Ramos (cell line): ENCODE data around the gene MAPK10.
"Not testable (repeated sequence)": the region's sequence is repeated elsewhere in the genome, so short reads cannot be mapped to it uniquely, and the experiment has no call there.

Source experiments
- in situ Hi-C: fragments of 300-500 bp; cut with MboI; formaldehyde crosslinking; loops from one replicate; pipeline ENCODE4 v1.14.3; 2022; ENCODE audit warnings: low sequenced_read_pairs; ENCODE audit not compliant: unreplicated experiment

MAPK10 gene

GRCh38 chr4:86218746-86219473, 140.9 kb downstream of the MAPK10 start:
- in situ Hi-C loops, result no loop called here

- in situ Hi-C loops, result no loop called here
These were observed 156.7 kb downstream of the MAPK10 start for GRCh38 chr4:86203176-86203575.

GRCh38 chr4:86185659-86186058, 174.2 kb downstream of the MAPK10 start:
- in situ Hi-C loops, result no loop called here

- in situ Hi-C loops, result no loop called here
These were observed 175.0 kb downstream of the MAPK10 start for GRCh38 chr4:86184901-86185285.

- in situ Hi-C loops, result no loop called here
These were observed 175.5 kb downstream of the MAPK10 start for GRCh38 chr4:86184216-86184900.

- in situ Hi-C loops, result no loop called here
These were observed 178.3 kb downstream of the MAPK10 start for GRCh38 chr4:86181585-86181984.

GRCh38 chr4:86178211-86178610, 181.6 kb downstream of the MAPK10 start:
- in situ Hi-C loops, result no loop called here

- in situ Hi-C loops, result no loop called here
These were observed 185.3 kb downstream of the MAPK10 start for GRCh38 chr4:86174506-86174905.

- in situ Hi-C loops, result not testable (repeated sequence)
These were observed 191.5 kb downstream of the MAPK10 start for GRCh38 chr4:86168335-86168734.

- in situ Hi-C loops, result no loop called here
These were observed 199.4 kb downstream of the MAPK10 start for GRCh38 chr4:86160426-86160825.

GRCh38 chr4:86159216-86159615, 200.6 kb downstream of the MAPK10 start:
- in situ Hi-C loops, result no loop called here

GRCh38 chr4:86156531-86156930, 203.3 kb downstream of the MAPK10 start:
- in situ Hi-C loops, result no loop called here

GRCh38 chr4:86155766-86156165, 204.1 kb downstream of the MAPK10 start:
- in situ Hi-C loops, result no loop called here

- in situ Hi-C loops, result no loop called here
These were observed 207.4 kb downstream of the MAPK10 start for GRCh38 chr4:86152454-86152853.

GRCh38 chr4:86151196-86151595, 208.7 kb downstream of the MAPK10 start:
- in situ Hi-C loops, result no loop called here

- in situ Hi-C loops, result no loop called here
These were observed 218.7 kb downstream of the MAPK10 start for GRCh38 chr4:86141161-86141560.

GRCh38 chr4:86132468-86132867, 227.4 kb downstream of the MAPK10 start:
- in situ Hi-C loops, result no loop called here

GRCh38 chr4:86131456-86131855, 228.4 kb downstream of the MAPK10 start:
- in situ Hi-C loops, result no loop called here

GRCh38 chr4:86130160-86130933, 229.5 kb downstream of the MAPK10 start:
- in situ Hi-C loops, result no loop called here

- in situ Hi-C loops, result no loop called here
These were observed 230.3 kb downstream of the MAPK10 start for GRCh38 chr4:86129546-86129945.

GRCh38 chr4:86122404-86122803, 237.4 kb downstream of the MAPK10 start:
- in situ Hi-C loops, result no loop called here
